OCI-LY3 (cell line): ENCODE data around the gene CTNNA3.

Experiments used
- H2AFZ ChIP-seq: fragments of 200-600, 300-600 bp; shearing (Covaris generic); 2 replicates; pipeline ENCODE4 v1.6.0; 2014; ENCODE audit warnings: antibody characterized with exemption, low read depth, low read length
- H3K27ac ChIP-seq: fragments of 200-600, 300-600 bp; sonication (generic); 2 replicates; pipeline ENCODE4 v1.5.1; 2014; ENCODE audit warnings: mild to moderate bottlenecking, low read length, moderate library complexity, mixed read lengths
- H3K27me3 ChIP-seq: fragments of 200-600, 300-600 bp; sonication (generic); 2 replicates; pipeline ENCODE4 v1.6.1; 2014; ENCODE audit warnings: low read depth, low read length, mixed read lengths
- H3K36me3 ChIP-seq: fragments of 200-600, 300-600 bp; sonication (generic); replicated peaks from 2 replicates; pipeline ENCODE3; 2014; ENCODE audit warnings: low read depth, low read length, mixed read lengths
- H3K4me1 ChIP-seq: fragments of 300-600, 200-600 bp; sonication (generic); 2 replicates; pipeline ENCODE4 v1.6.1; 2014; ENCODE audit warnings: low read length, mixed read lengths
- H3K4me2 ChIP-seq: fragments of 200-600, 300-600 bp; sonication (generic); 2 replicates; pipeline ENCODE4 v1.6.1; 2014; ENCODE audit warnings: low read length, mixed read lengths
- H3K4me3 ChIP-seq: fragments of 300-600, 200-600 bp; sonication (generic); 2 replicates; pipeline ENCODE4 v1.5.1; 2014; ENCODE audit warnings: antibody characterized with exemption, mild to moderate bottlenecking, low read length, moderate library complexity
- H3K79me2 ChIP-seq: fragments of 300-600, 200-600 bp; shearing (Covaris generic); 2 replicates; pipeline ENCODE4 v1.6.1; 2014; ENCODE audit warnings: mild to moderate bottlenecking, low read length, mixed read lengths
- H3K9ac ChIP-seq: fragments of 300-600, 200-600 bp; shearing (Covaris generic); 2 replicates; pipeline ENCODE4 v1.6.0; 2014; ENCODE audit warnings: mild to moderate bottlenecking, low read length, moderate library complexity
- H3K9me3 ChIP-seq: fragments of 200-600, 300-600 bp; shearing (Covaris generic); 2 replicates; pipeline ENCODE4 v1.6.1; 2014; ENCODE audit warnings: low read length, mixed read lengths; ENCODE audit not compliant: insufficient read depth
- H4K20me1 ChIP-seq: fragments of 200-600, 300-600 bp; sonication (generic); 2 replicates; pipeline ENCODE4 v1.6.1; 2016; ENCODE audit warnings: low read length, mixed read lengths; ENCODE audit not compliant: insufficient read depth
- CTCF ChIP-seq: fragments of 200-600, 300-600 bp; sonication (generic); IDR thresholded peaks from 2 replicates; pipeline ENCODE4 v1.5.1; 2014; ENCODE audit warnings: antibody characterized with exemption, low read length, low read depth
- EZH2phosphoT487 ChIP-seq: fragments of 200-600 bp; shearing (Covaris generic); IDR thresholded peaks from 2 replicates; pipeline ENCODE4 v1.6.1; 2018; ENCODE audit warnings: antibody characterized with exemption, mixed run types, low read depth

Gene CTNNA3

GRCh38 chr10:66440568-66440967 is 1255.4 kb downstream of the CTNNA3 start:
- TF ChIP-seq CTCF (no peak), EZH2phosphoT487 (no peak)
- H3K9ac ChIP-seq, result no peak overlapping the region
- H3K9me3 ChIP-seq, result no peaks in the 10 kb centered on the region
- no peak overlapping the region for H2AFZ ChIP-seq
- no peaks in the 10 kb centered on the region for H3K27me3 ChIP-seq
- H4K20me1 ChIP-seq, result no peaks in the 10 kb centered on the region
- H3K4me2 ChIP-seq, result no peak overlapping the region
- no peaks in the 10 kb centered on the region for H3K36me3 ChIP-seq
- H3K79me2 ChIP-seq, result no peaks in the 10 kb centered on the region
- H3K4me3 ChIP-seq, result no peak overlapping the region
- no peaks in the 10 kb centered on the region for H3K4me1 ChIP-seq
- no peak overlapping the region for H3K27ac ChIP-seq

GRCh38 chr10:66414943-66415342 is 1281.1 kb downstream of the CTNNA3 start:
- Histone ChIP-seq H3K4me1 (no peaks in the 10 kb centered on the region), H3K27ac (no peak overlapping the region), H3K79me2 (no peaks in the 10 kb centered on the region), H3K36me3 (no peaks in the 10 kb centered on the region), H3K4me3 (no peak overlapping the region), H3K9ac (no peak overlapping the region), H3K4me2 (no peak overlapping the region), H4K20me1 (no peaks in the 10 kb centered on the region), H3K27me3 (no peaks in the 10 kb centered on the region), H3K9me3 (no peaks in the 10 kb centered on the region), H2AFZ (no peak overlapping the region)
- no peak for TF ChIP-seq CTCF
- no peak for TF ChIP-seq EZH2phosphoT487

GRCh38 chr10:66405566-66405965 is 1290.4 kb downstream of the CTNNA3 start:
- Histone ChIP-seq H2AFZ (no peak overlapping the region), H4K20me1 (no peaks in the 10 kb centered on the region), H3K4me2 (no peak overlapping the region), H3K4me3 (no peak overlapping the region), H3K36me3 (no peaks in the 10 kb centered on the region), H3K79me2 (no peaks in the 10 kb centered on the region), H3K27ac (no peak overlapping the region), H3K4me1 (no peaks in the 10 kb centered on the region), H3K27me3 (no peaks in the 10 kb centered on the region), H3K9ac (no peak overlapping the region), H3K9me3 (no peaks in the 10 kb centered on the region)
- TF ChIP-seq EZH2phosphoT487, result no peak
- no peak for TF ChIP-seq CTCF

GRCh38 chr10:66398669-66399068 is 1297.3 kb downstream of the CTNNA3 start:
- no peak overlapping the region for H3K9ac ChIP-seq
- H3K4me2 ChIP-seq, result no peak overlapping the region
- H2AFZ ChIP-seq, result no peak overlapping the region
- peaks cover 9% of the 10 kb centered on the region; the same call in 1 of the 2 replicates for H3K4me1 ChIP-seq
- no peaks in the 10 kb centered on the region for H3K27me3 ChIP-seq
- no peaks in the 10 kb centered on the region for H3K36me3 ChIP-seq
- no peaks in the 10 kb centered on the region for H3K79me2 ChIP-seq
- H3K4me3 ChIP-seq, result no peak overlapping the region
- no peaks in the 10 kb centered on the region for H4K20me1 ChIP-seq
- TF ChIP-seq CTCF, result no peak
- TF ChIP-seq EZH2phosphoT487, result no peak
- no peaks in the 10 kb centered on the region for H3K9me3 ChIP-seq
- no peak overlapping the region for H3K27ac ChIP-seq
